ENCODE results near the gene ZMYM4.

- TF ChIP-seq USF2 (IDR thresholded peaks at IDR 0.05; ENCODE audit: borderline replicate concordance, low read depth, low read length): no peak
- no peak for TF ChIP-seq TCF12 (IDR thresholded peaks at IDR 0.05)
- no peak for TF ChIP-seq YY1 (IDR thresholded peaks at IDR 0.05; ENCODE audit: low read depth)
- TF ChIP-seq REST (IDR thresholded peaks at IDR 0.05; ENCODE audit: low read depth, low read length): no peak
- no peak for TF ChIP-seq CTCF (IDR thresholded peaks at IDR 0.05)
Measured at GRCh38 chr1:35301674-35302392, 33.3 kb downstream of the ZMYM4 start.
